Small intestine (tissue), 7 donors: ENCODE data around the gene DSCAML1. TPM values are rescaled to one million over a fixed set of nuclear protein-coding genes. Genes with fewer than 3 reads are reported as not detected.

Source experiments
- DNase-seq, 2 donors: peaks; one replicate each; pipeline versions ENCODE4 v3.0.0 to v3.0.0-alpha.2; 2013
- FAIRE-seq: peaks from 2 replicates; lab custom pipeline; 2012; peaks lifted over from hg19 to GRCh38; lab: Jason Lieb, UNC
- H3K27ac ChIP-seq, 3 donors: one replicate each; pipeline ENCODE4 v1.5.1; 2013; ENCODE audit warnings: low read length in 2 of 3, mild to moderate bottlenecking in 2 of 3, control low read depth in 1 of 3, inconsistent platforms in 1 of 3, low read depth in 1 of 3, moderate library complexity in 1 of 3
- H3K27me3 ChIP-seq, 3 donors: one replicate each; pipeline ENCODE4 v1.6.1; 2013; ENCODE audit warnings: low read length in 3 of 3, inconsistent platforms in 1 of 3; ENCODE audit not compliant: control insufficient read depth in 3 of 3, insufficient read depth in 3 of 3
- H3K36me3 ChIP-seq, 3 donors: one replicate each; pipeline ENCODE4 v1.6.1; 2013; ENCODE audit warnings: low read length in 3 of 3, inconsistent platforms in 1 of 3, low read depth in 1 of 3, mild to moderate bottlenecking in 1 of 3, moderate library complexity in 1 of 3; ENCODE audit not compliant: control insufficient read depth in 3 of 3, insufficient read depth in 2 of 3
- H3K4me1 ChIP-seq, 3 donors: one replicate each; pipeline ENCODE4 v1.6.1; 2013; ENCODE audit warnings: low read length in 2 of 3, inconsistent platforms in 1 of 3, low read depth in 1 of 3, mild to moderate bottlenecking in 1 of 3, moderate library complexity in 1 of 3; ENCODE audit not compliant: control insufficient read depth in 3 of 3, insufficient read depth in 2 of 3
- H3K4me3 ChIP-seq, 3 donors: one replicate each; pipeline ENCODE4 v1.5.1; 2013; ENCODE audit warnings: low read length in 3 of 3, control low read depth in 1 of 3, inconsistent platforms in 1 of 3, low read depth in 1 of 3, mild to moderate bottlenecking in 1 of 3, moderate library complexity in 1 of 3
- H3K9me3 ChIP-seq, 2 donors: one replicate each; pipeline ENCODE4 v1.6.1; 2013; ENCODE audit warnings: low read depth in 1 of 2, low read length in 1 of 2; ENCODE audit not compliant: control insufficient read depth in 2 of 2, insufficient read depth in 1 of 2
- WGBS, 3 donors: extraction: QIAGEN DNeasy Blood & Tissue Kit; methylation state at CpG; one replicate each; pipeline ENCODE4 v1.1.7; 2013; 5-methylcytosine and 5-hydroxymethylcytosine counted together
- polyA plus RNA-seq, 4 donors: library from polyadenylated mRNA; stranded (reverse) in 3 of 4; unstranded in 1 of 4; fragments of 200-250 nt in 3 of 4; fragments of 120-200 nt in 1 of 4; gene quantifications; one replicate each; pipeline versions ENCODE4 v1.2.1 to v1.2.3, GENCODE V29; 2013
- donor health status: healthy with polysubstance abuse.
- donor health status: control.
- donor health status: control.
- donor health status: Bipolar disorder and iron deficiency.
- donor health status: healthy.

Gene DSCAML1
- polyA plus RNA-seq, 4 donors = under 0.01 to 3.3 (median 0.22) TPM; not detected in 1

GRCh38 chr11:117795638-117796455, 1.2 kb downstream of the DSCAML1 start:
- peak overlapping the region; percentile 18 to 45 (median 34) for H3K4me3 ChIP-seq
- H3K27me3 ChIP-seq = peaks cover 2 to 52% (median 17%) of the 10 kb centered on the region in 3 donors
- DNase-seq (peak in 1 of 2 donors; percentile 61), FAIRE-seq (no peak)
- H3K27ac ChIP-seq = no peak overlapping the region
- WGBS, 3 donors = 7 to 10% (median 8%) methylated on average over 48 to 53 of the region's 53 CpGs
- no peaks in the 10 kb centered on the region for H3K36me3 ChIP-seq
- no peaks in the 10 kb centered on the region for H3K9me3 ChIP-seq
- H3K4me1 ChIP-seq = peaks cover 0 to 14% (median 6%) of the 10 kb centered on the region in 3 donors

GRCh38 chr11:117794772-117795629, 2.0 kb downstream of the DSCAML1 start:
- peaks cover 0 to 14% (median 6%) of the 10 kb centered on the region in 3 donors for H3K4me1 ChIP-seq
- H3K27me3 ChIP-seq = peaks cover 2 to 52% (median 17%) of the 10 kb centered on the region in 3 donors
- 52 to 59% (median 54%) methylated on average over 29 of the region's 29 CpGs for WGBS, 3 donors
- H3K36me3 ChIP-seq = no peaks in the 10 kb centered on the region
- no peak overlapping the region for H3K27ac ChIP-seq
- DNase-seq (no peak), FAIRE-seq (no peak)
- no peaks in the 10 kb centered on the region for H3K9me3 ChIP-seq
- peak overlapping the region in 1 of 3 donors; percentile 45 for H3K4me3 ChIP-seq

- no peak for FAIRE-seq
- H3K27me3 ChIP-seq = peaks cover 2 to 52% (median 17%) of the 10 kb centered on the region in 3 donors
- H3K36me3 ChIP-seq = no peaks in the 10 kb centered on the region
- no peak overlapping the region for H3K4me3 ChIP-seq
- peaks cover 0 to 14% (median 6%) of the 10 kb centered on the region in 3 donors for H3K4me1 ChIP-seq
- no peaks in the 10 kb centered on the region for H3K9me3 ChIP-seq
- WGBS, 3 donors = 82 to 88% (median 84%) methylated on average over 10 of the region's 10 CpGs
- H3K27ac ChIP-seq = no peak overlapping the region
- no peak for DNase-seq
Observed at GRCh38 chr11:117794135-117794534, 2.9 kb downstream of the DSCAML1 start.

GRCh38 chr11:117793583-117793982, 3.4 kb downstream of the DSCAML1 start:
- FAIRE-seq (no peak), DNase-seq (no peak)
- Histone ChIP-seq H3K27ac (no peak overlapping the region), H3K36me3 (no peaks in the 10 kb centered on the region), H3K4me3 (no peak overlapping the region), H3K27me3 (peaks cover 2 to 52% (median 17%) of the 10 kb centered on the region in 3 donors), H3K9me3 (no peaks in the 10 kb centered on the region), H3K4me1 (peaks cover 0 to 14% (median 6%) of the 10 kb centered on the region in 3 donors)
- 90 to 92% (median 90%) methylated on average over 9 of the region's 9 CpGs for WGBS, 3 donors

GRCh38 chr11:117792992-117793391, 4.0 kb downstream of the DSCAML1 start:
- FAIRE-seq = no peak
- no peak overlapping the region for H3K27ac ChIP-seq
- no peaks in the 10 kb centered on the region for H3K36me3 ChIP-seq
- peaks cover 0 to 14% (median 6%) of the 10 kb centered on the region in 3 donors for H3K4me1 ChIP-seq
- no peak for DNase-seq
- H3K27me3 ChIP-seq = peaks cover 2 to 50% (median 17%) of the 10 kb centered on the region in 3 donors
- 71 to 88% (median 83%) methylated on average over 6 of the region's 6 CpGs for WGBS, 3 donors
- no peaks in the 10 kb centered on the region for H3K9me3 ChIP-seq
- no peak overlapping the region for H3K4me3 ChIP-seq

- WGBS, 3 donors = 58 to 77% (median 67%) methylated on average over 4 to 5 of the region's 5 CpGs
- peaks cover 2 to 46% (median 15%) of the 10 kb centered on the region in 3 donors for H3K27me3 ChIP-seq
- no peak for FAIRE-seq
Observed at GRCh38 chr11:117792241-117792640, 4.8 kb downstream of the DSCAML1 start.

GRCh38 chr11:117790279-117790678, 6.7 kb downstream of the DSCAML1 start:
- FAIRE-seq (no peak), DNase-seq (no peak)
- H3K36me3 ChIP-seq = no peaks in the 10 kb centered on the region
- peaks cover 0 to 29% (median 9%) of the 10 kb centered on the region in 3 donors for H3K27me3 ChIP-seq
- no peaks in the 10 kb centered on the region for H3K9me3 ChIP-seq
- H3K4me1 ChIP-seq = peaks cover 0 to 12% (median 0%) of the 10 kb centered on the region in 3 donors
- H3K27ac ChIP-seq = no peak overlapping the region
- WGBS, 3 donors = 49 to 61% (median 55%) methylated on average over 3 of the region's 3 CpGs
- no peak overlapping the region for H3K4me3 ChIP-seq

More at GRCh38 chr11:117792241-117792640, 4.8 kb downstream of the DSCAML1 start:
- no peak overlapping the region for H3K4me3 ChIP-seq
- H3K9me3 ChIP-seq = no peaks in the 10 kb centered on the region
- H3K4me1 ChIP-seq = peaks cover 0 to 14% (median 6%) of the 10 kb centered on the region in 3 donors
- DNase-seq = no peak
- no peaks in the 10 kb centered on the region for H3K36me3 ChIP-seq
- no peak overlapping the region for H3K27ac ChIP-seq

- DNase-seq = no peak
- no peaks in the 10 kb centered on the region for H3K36me3 ChIP-seq
- WGBS, 3 donors = 78 to 86% (median 85%) methylated on average over 4 of the region's 4 CpGs
- no peak overlapping the region for H3K4me3 ChIP-seq
- H3K4me1 ChIP-seq = peaks cover 0 to 9% (median 0%) of the 10 kb centered on the region in 3 donors
- no peak overlapping the region for H3K27ac ChIP-seq
- peaks cover 0 to 20% (median 8%) of the 10 kb centered on the region in 3 donors for H3K27me3 ChIP-seq
- FAIRE-seq = no peak
- no peaks in the 10 kb centered on the region for H3K9me3 ChIP-seq
Observed at GRCh38 chr11:117789241-117789640, 7.8 kb downstream of the DSCAML1 start.
